K562 treated with DMSO at 1 percent for 48 hours (cell line): ENCODE results near the gene ACKR2. TPM values are rescaled to one million over a fixed set of nuclear protein-coding genes. Genes with fewer than 3 reads are reported as not detected.

Experiments
- total RNA-seq: library from RNA; unstranded; fragments of 300-600 nt; gene quantifications from 2 replicates; pipeline ENCODE4 v1.2.3, GENCODE V29; 2022; ENCODE audit warnings: low replicate concordance; ENCODE audit errors: extremely low read depth

The ACKR2 gene
- not detected in 2 replicates for total RNA-seq

GRCh38 chr3:42809202-42809601, at the start of gene ACKR2:
TSS of gene ACKR2 (plus strand) at chr3:42809445. CDS start at chr3:42864503, 55,058 bp downstream.

GRCh38 chr3:42772670-42773408, 36.4 kb upstream of the ACKR2 start, which contains the start of gene CCDC13:
TSS of gene CCDC13 (minus strand) at chr3:42773253. CDS start at chr3:42758345, 14,908 bp downstream.

GRCh38 chr3:42804106-42804830, 5.0 kb upstream of the ACKR2 start, which contains the start of gene HIGD1A:
TSS of gene HIGD1A (minus strand) at chr3:42804490. CDS start at chr3:42794253, 10,237 bp downstream.

GRCh38 chr3:42875325-42876151, 66.3 kb downstream of the ACKR2 start, which contains the start of gene CYP8B1:
TSS of gene CYP8B1 (minus strand) at chr3:42875879. CDS start at chr3:42875816, 63 bp downstream.

GRCh38 chr3:42906070-42906847, 97.0 kb downstream of the ACKR2 start, which contains the start of gene ZNF662:
TSS of gene ZNF662 (plus strand) at chr3:42906142. CDS start at chr3:42908115, 1,973 bp downstream.

Other genes starting within 250 kb of the ACKR2 start
- gene SEC22C, start 227.5 kb upstream of the ACKR2 start, total RNA-seq = not detected in 2 replicates
- gene SS18L2, start 218.6 kb upstream of the ACKR2 start, total RNA-seq = not detected in 2 replicates
- not detected in 2 replicates for gene NKTR, start 208.8 kb upstream of the ACKR2 start, total RNA-seq
- gene ZBTB47, start 155.7 kb upstream of the ACKR2 start, total RNA-seq = not detected in 2 replicates
- not detected in 2 replicates for gene KLHL40, start 123.9 kb upstream of the ACKR2 start, total RNA-seq
- not detected in 2 replicates for gene HHATL, start 106.6 kb upstream of the ACKR2 start, total RNA-seq
- not detected in 2 replicates for gene CCDC13, start 36.2 kb upstream of the ACKR2 start, total RNA-seq
- gene HIGD1A, start 5.0 kb upstream of the ACKR2 start, total RNA-seq = not detected in 2 replicates
- not detected in 2 replicates for gene CYP8B1, start 66.4 kb downstream of the ACKR2 start, total RNA-seq
- not detected in 2 replicates for gene ZNF662, start 96.7 kb downstream of the ACKR2 start, total RNA-seq
- gene GASK1A, start 169.9 kb downstream of the ACKR2 start, total RNA-seq = not detected in 2 replicates